GM19025 (cell line): ENCODE data around the gene PLXNA3.
"Not testable (repeated sequence)": the region's sequence is repeated elsewhere in the genome, so short reads cannot be mapped to it uniquely, and the experiment has no call there.

Experiments used
- ATAC-seq: cut with Tn5 transposase; IDR thresholded peaks from one replicate; pipeline ENCODE4 v1.9.1; 2021; ENCODE audit warnings: mild to moderate bottlenecking, low read depth, moderate library complexity; ENCODE audit not compliant: unreplicated experiment

The PLXNA3 gene

DNA sequence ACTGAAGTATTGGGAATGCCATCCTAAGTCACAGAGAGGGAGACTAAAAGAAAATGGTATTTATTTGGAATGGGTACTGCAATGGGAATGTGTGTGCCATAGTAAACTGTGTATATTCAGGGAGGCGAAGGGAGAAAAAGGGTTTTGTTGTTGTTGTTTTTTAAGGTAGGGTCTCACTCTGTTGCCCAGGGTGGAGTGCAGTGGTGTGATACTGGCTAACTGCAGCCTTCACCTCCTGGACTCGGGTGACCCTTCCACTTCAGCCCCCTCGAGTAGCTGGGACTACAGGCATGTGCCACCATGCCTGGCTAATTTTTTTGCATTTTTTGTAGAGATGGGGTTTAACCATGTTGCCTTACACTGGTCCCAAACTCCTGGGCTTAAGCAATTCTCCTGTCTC, 36.6 kb downstream of the PLXNA3 start:
- ATAC-seq: no peak

DNA sequence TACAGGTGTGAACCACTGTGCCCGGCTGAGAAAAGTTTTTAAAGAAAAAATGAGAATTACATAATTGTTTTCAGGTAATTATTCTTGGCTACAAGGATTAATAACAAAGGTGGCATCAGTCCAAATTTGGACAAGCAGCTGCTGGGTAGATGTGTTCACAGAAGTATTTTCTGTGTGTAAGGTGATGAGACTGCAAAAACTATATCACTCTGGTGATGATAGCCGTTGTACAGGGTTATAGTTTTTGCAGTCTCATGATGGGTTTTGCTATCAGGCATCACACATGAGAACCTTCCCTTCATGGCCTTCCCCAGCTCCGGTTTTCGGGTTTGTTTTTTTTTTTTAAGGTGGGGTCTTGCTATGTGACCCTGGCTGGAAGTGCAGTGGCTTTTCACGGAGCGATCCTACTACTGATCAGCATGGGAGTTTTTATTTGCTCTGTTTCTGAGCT, 37.4 kb downstream of the PLXNA3 start:
- no peak for ATAC-seq

DNA sequence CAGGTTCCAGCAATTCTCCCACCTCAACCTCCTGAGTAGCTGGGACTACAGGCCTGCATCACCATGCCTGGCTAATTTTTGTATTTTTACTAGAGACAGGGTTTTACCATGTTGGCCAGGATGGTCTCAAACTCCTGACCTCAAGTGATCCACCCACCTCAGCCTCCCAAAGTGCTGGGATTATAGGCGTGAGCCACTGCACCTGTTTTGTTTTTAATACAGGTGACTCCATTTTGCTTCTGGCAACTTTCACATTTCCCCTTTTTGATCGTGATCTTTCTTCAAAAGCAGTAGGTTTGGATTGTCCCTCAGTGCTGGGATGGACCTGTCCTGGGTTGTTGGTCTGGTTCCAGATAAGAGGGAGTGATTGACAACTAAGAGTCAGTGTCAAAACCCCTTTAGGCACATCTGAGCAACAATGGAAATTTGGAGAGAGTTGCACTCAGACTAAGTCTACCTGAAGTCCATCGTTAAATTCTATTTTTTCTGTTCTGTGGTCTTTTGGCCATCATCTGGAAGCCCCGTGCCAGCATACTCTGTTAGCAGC, 38.6 kb downstream of the PLXNA3 start:
- ATAC-seq: not testable (repeated sequence)

- ATAC-seq: not testable (repeated sequence)
These were observed 43.3 kb downstream of the PLXNA3 start for GRCh38 chrX:154501423-154501822.

DNA sequence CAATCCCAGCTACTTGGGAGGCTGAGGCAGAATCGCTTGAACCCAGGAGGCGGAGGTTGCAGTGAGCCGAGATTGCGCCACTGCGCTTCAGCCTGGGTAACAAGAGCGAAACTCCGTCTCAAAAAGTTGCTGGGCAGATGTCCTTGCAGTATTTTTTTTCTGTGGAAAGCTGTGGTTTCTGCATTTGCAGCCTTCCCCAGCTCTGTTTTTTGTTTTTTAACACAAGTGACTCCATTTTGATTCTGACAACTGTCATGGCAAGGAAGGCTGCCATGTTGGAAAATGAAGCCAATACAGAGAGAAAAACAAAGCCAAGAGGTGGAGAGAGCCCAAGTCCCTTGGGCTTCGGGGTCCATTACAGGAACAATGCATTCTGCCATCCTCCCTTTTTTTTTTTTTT, 44.0 kb downstream of the PLXNA3 start:
- ATAC-seq: no peak

DNA sequence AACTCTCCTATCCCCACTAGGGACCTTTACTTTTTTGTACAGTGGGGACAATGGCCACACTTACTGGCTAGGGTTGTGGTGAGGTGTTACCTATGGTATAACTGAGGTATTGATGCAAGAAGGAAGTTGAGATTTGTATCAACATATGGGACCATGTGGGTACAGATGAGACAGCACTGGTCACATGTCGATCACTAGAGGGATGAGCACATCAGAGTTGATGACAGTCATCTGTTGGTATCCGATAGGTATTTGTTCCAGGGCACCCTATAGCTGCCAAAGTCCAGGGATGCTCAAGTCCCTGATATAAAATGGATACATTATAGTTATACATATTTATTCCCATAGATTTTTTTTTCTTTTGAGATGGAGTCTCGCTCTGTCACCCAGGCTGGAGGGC, 44.9 kb downstream of the PLXNA3 start:
- ATAC-seq: no peak

DNA sequence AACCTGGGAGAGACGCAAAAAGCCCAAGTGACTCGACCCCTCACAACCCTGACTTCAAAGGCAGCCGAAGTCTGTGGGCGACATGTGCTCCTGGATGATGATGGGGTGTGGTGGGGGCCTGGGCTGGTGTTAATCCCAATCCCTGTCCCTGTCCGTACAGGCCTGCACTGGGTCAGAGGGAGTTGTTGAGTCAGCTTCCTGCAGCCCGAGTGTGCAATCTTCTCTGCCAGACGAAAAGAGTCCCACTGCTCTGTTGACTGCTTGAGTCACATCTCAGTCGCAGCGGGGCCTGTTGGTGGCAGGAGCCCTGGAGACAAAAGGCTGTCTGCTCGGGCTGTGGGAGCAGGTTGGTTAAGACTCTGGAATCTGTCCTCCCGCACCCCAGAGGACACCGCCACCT, 47.7 kb downstream of the PLXNA3 start:
- no peak for ATAC-seq

DNA sequence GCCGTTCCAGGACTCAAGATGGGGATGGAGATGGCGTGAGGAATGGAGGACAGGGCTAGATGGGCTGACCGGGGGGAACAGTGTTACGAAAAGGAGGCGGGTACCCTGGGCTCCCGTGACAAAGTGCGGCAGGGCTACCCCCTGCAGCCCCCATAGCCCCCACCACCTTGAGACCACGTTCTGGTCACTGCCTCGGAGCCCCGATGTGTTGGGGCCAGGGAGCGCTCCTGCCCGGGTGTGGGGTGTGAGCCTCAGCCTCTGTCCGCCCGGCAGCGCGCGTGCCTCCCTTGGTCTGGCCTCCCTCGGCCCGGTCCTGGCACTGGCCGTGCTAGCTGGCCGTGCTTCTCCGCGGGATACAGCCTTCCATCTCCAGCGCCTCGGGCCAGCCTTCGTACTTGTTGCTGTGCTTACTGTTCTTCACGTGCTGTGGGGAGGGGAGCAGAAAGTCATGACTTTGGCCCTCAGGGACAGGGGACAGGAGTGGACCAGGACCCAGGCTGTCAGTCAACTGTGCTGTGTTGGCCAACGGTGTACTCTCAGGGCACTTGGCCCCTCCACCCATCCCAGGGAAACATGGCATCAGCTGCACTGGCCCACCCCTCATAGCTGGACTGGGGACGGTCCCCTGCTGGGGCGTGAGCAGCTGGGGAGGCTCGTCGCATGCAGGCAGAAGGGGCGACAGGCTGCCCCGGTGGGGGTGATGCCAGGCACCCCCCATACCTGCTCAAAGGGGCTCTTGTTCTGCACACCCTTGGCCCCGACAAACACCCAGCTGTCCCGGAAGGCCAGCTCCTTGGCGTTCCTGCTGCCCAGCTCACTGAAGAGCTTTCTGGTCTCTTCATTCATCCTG, 48.6 kb downstream of the PLXNA3 start:
- ATAC-seq: no peak

DNA sequence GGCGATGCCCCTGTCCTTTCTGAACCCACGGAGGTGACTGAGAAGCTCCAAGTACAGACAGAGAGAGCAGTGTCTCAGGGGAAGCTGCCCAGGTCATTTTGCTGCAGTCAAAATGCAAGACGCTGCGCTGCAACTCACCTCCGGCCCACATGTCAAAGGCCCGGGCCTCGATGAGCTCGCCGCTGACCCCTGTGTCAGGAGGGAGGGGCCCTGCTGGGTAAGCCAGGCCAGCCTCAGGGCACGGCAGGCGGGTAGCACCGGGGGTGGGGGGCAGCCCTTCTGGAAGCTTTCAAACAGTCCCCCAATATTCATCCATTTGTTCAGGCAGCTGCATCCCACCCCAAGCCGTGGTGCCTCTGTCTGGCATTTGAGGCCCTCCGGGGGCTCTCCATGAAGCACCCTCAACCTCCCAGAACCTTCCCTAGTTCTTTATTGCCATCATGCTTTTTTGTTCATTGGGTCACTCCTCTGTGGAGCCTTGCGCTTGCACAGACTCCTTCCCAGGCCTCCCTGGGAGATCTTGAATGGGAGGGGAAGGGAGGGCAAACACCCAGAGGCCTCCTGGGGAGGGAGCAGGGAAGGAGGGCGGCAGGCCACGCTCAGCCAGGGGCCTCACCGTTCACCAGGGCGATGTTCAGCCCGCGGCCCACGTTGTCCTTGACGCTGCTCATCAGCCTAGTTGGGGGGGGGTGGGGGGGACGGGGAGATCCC, 49.7 kb downstream of the PLXNA3 start:
- no peak for ATAC-seq

- ATAC-seq: no peak
These were observed 50.3 kb downstream of the PLXNA3 start for GRCh38 chrX:154508384-154508745.

GRCh38 chrX:154509455-154509854, 51.4 kb downstream of the PLXNA3 start:
- ATAC-seq: no peak

DNA sequence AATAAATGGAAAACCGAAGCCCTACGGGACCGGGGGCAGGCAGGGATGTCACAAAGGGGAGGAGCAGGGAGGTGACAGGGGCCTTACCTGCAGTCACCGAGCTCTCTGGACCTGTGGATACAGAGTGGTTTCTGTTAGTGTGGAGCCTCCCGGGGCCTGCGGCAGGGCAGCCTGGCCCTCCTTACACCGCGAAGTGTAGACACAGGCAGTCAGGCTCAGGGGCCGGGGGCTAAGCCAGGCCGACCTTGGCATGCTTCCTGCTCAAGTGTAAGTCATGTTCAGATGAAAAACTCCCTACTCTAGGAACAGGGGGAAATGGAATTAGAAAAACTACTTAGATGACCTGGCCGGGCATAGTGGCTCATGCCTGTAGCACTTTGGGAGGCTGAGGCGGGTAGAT, 53.7 kb downstream of the PLXNA3 start:
- no peak for ATAC-seq

DNA sequence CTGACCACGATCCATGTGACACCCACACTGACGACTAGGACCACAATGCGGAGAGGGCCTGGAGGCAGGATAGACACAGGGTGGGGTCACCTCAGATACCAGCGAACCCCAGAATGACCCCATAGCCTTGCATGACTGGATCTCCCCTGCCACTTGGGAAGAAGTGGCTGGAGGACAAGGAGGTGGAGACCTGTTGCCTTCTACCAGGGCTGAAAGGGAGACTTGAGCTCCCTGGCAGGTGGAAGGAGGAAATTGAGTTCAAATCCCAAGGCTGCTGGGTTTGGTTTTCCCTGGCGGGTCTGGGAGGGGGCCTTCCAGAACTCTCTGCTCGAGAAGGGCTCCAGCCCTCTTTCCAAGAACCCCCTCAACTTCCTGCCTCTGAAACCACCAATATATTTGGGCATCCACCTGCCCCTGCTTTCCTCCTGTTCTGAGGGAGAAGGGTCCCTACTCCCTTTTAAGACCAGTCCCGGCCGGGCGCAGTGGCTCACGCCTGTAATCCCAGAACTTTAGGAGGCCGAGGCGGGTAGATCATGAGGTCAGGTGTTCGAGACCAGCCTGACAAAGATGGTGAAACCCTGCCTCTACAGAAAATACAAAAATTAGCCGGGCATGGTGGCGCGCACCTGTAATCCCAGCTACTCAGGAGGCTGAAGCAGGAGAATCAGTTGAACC, 54.9 kb downstream of the PLXNA3 start:
- ATAC-seq: no peak

GRCh38 chrX:154513716-154514115, 55.6 kb downstream of the PLXNA3 start:
- ATAC-seq: no peak

GRCh38 chrX:154515090-154515965, 57.2 kb downstream of the PLXNA3 start:
- ATAC-seq: no peak

- ATAC-seq: peak; percentile 95
These were observed 58.0 kb downstream of the PLXNA3 start, which contains the start of gene FAM3A for GRCh38 chrX:154515966-154516655. FAM3A (minus strand) TSS chrX:154516232; CDS start chrX:154515772, 460 bp downstream.

GRCh38 chrX:154516656-154517100, 58.6 kb downstream of the PLXNA3 start:
- ATAC-seq: no peak

DNA sequence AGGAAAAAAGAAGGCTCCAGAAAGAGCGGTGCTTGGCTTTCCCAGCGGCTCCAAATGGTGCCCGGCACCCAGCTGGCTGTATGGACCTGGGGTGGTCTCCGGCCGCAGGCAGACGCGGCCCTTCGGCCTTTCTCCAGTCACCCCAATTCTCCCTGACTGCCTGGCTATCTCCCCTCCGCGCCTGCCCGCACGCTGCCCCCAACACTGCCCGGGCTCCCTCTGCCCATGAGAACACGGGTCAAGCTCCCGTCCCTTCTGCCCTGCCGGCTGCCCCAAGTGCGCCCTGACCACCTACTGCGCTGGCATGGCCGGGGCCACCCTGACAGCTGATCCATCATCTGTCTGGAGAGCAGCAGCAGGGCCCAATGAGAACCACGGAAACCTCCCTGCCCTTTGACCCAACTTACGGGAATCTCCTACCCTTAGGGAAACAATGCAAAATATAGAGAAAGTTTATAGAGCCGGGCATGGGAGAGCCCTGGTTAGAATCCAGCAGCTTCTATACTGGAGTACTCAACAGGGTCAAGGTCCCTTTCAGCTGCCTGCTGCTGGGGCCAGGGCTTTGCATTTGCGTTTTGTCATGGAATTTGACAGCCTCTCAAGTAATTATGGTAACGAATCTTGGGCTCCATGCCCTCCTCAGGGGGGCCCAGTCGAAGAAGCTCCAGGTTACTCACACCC, 59.2 kb downstream of the PLXNA3 start:
- no peak for ATAC-seq

DNA sequence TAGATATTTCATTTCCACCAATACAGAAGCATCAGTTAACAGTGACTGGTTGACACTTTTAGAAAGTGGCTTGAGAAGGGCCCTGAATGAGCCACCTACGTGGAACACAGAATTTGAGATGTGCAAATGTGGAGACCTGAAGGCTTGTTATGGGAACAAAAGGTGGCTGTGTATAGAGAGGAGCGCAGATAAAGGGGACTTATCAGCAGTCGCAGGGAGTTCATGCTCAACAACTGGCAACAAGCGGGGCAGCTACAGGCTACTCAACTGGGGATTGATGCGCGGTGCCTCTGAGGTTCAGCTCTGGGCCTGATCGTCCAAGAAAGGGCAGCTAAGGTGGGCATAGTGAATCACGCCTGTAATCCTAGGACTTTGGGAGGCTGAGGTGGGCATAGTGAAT, 61.3 kb downstream of the PLXNA3 start:
- no peak for ATAC-seq
